Spleen (tissue), 7 donors: ENCODE results near the gene TTLL1.

ENCODE experiments used
- CTCF ChIP-seq, 11 experiments: fragments of 200-600 bp in 7 of 11; fragments of 450-650 bp in 4 of 11; sonication (generic) in 4 of 11; IDR thresholded peaks in 8 of 11; conservative IDR thresholded peaks in 3 of 11; 1 replicate in 7 of 11; 2 replicates in 4 of 11; pipeline versions ENCODE4 v1.4.0 to v1.8.0; 2016 to 2021; ENCODE audit warnings: antibody characterized with exemption in 11 of 11, inconsistent platforms in 4 of 11, mild to moderate bottlenecking in 1 of 11
- POLR2A ChIP-seq, 3 donors: fragments of 450-650 bp; IDR thresholded peaks; one replicate each; pipeline ENCODE4 v1.5.1; 2017; ENCODE audit warnings: antibody characterized with exemption in 3 of 3, mild to moderate bottlenecking in 1 of 3
- POLR2AphosphoS5 ChIP-seq, 3 donors: sonication (generic); formaldehyde crosslinking; IDR thresholded peaks; one replicate each; pipeline ENCODE4 v1.5.1; 2017; ENCODE audit warnings: antibody characterized with exemption in 3 of 3
- donor health status: DM: no; HTN: no; CAD: no; lungs with moderate emphysema.
- donor health status: DM: no; HTN: no; CAD: no.
- donor health status: DM: no; HTN: no; CAD: no.

- TF ChIP-seq POLR2A (IDR thresholded peaks at IDR 0.05) (no peak), CTCF (IDR thresholded peaks at IDR 0.05 in 8 of 11, conservative IDR thresholded peaks at IDR 0.05 in 3 of 11) (no peak), POLR2AphosphoS5 (IDR thresholded peaks at IDR 0.05) (peak in 2 of 3 donors; percentile 65 to 77)
Observed at GRCh38 chr22:42994917-42995562, 94.2 kb downstream of the TTLL1 start.
